Bronchial epithelial cell (primary cell): ENCODE measurements around the gene KLK3. TPM values are rescaled to one million over a fixed set of nuclear protein-coding genes. Genes with fewer than 3 reads are reported as not detected.
"Not testable (repeated sequence)": the region's sequence is repeated elsewhere in the genome, so short reads cannot be mapped to it uniquely, and the experiment has no call there.

Experiments
- DNase-seq: peaks from one replicate; pipeline ENCODE4 v3.0.0-alpha.2; 2010; ENCODE audit warnings: low read depth
- FAIRE-seq: peaks from 2 replicates; lab custom pipeline; 2011; peaks lifted over from hg19 to GRCh38; lab: Jason Lieb, UNC
- H3K27me3 ChIP-seq: 2 replicates; pipeline ENCODE4 v1.5.1; 2011; ENCODE audit warnings: low read length; ENCODE audit not compliant: control insufficient read depth, insufficient read depth
- H3K36me3 ChIP-seq: 2 replicates; pipeline ENCODE4 v1.5.1; 2011; ENCODE audit warnings: low read length; ENCODE audit not compliant: control insufficient read depth, insufficient read depth
- H3K4me3 ChIP-seq: 2 replicates; pipeline ENCODE4 v1.5.1; 2011; ENCODE audit warnings: mild to moderate bottlenecking, low read depth, low read length, control low read depth
- CTCF ChIP-seq: IDR thresholded peaks from 2 replicates; pipeline ENCODE4 v1.5.1; 2011; ENCODE audit warnings: mild to moderate bottlenecking, moderate library complexity, low read length, control low read depth, inconsistent platforms; ENCODE audit not compliant: insufficient read depth, severe bottlenecking
- total RNA-seq: library from RNA; depleted of rRNA; stranded (reverse); fragments of >200 nt; gene quantifications from 2 replicates; pipeline ENCODE4 v1.2.1, GENCODE V29; 2014

KLK3 gene
- not detected in 2 replicates for total RNA-seq

- DNase-seq = no peak
- no peak for FAIRE-seq
- TF ChIP-seq CTCF = no peak
- H3K36me3 ChIP-seq = no peaks in the 10 kb centered on the region
- no peaks in the 10 kb centered on the region for H3K27me3 ChIP-seq
- no peak within 1 kb of the TSS for H3K4me3 ChIP-seq
Observed at GRCh38 chr19:50854636-50855410, at the start of gene KLK3. Gene KLK3, plus strand, starts transcription at chr19:50854915. Its CDS starts 41 bp downstream, at chr19:50854956.

GRCh38 chr19:50808856-50809255 is 45.9 kb upstream of the KLK3 start:
- no peak for TF ChIP-seq CTCF
- Histone ChIP-seq H3K27me3 (no peaks in the 10 kb centered on the region), H3K4me3 (no peak overlapping the region), H3K36me3 (no peaks in the 10 kb centered on the region)
- no peak for DNase-seq
- no peak for FAIRE-seq

- DNase-seq, H3K4me3 ChIP-seq, H3K27me3 ChIP-seq, FAIRE-seq, H3K36me3 ChIP-seq: not testable (repeated sequence)
Observed at GRCh38 chr19:50811622-50812238, 43.0 kb upstream of the KLK3 start.

GRCh38 chr19:50812474-50812873 is 42.2 kb upstream of the KLK3 start:
- no peak for FAIRE-seq
- TF ChIP-seq CTCF = no peak
- H3K27me3 ChIP-seq = no peaks in the 10 kb centered on the region
- H3K36me3 ChIP-seq = no peaks in the 10 kb centered on the region
- H3K4me3 ChIP-seq = no peak overlapping the region
- no peak for DNase-seq

- no peak for FAIRE-seq
- no peaks in the 10 kb centered on the region for H3K36me3 ChIP-seq
- no peak for TF ChIP-seq CTCF
- no peak for DNase-seq
- H3K27me3 ChIP-seq = peaks cover 3% of the 10 kb centered on the region
- no peak overlapping the region for H3K4me3 ChIP-seq
Observed at GRCh38 chr19:50814883-50815282, 39.8 kb upstream of the KLK3 start.

- TF ChIP-seq CTCF = no peak
- Histone ChIP-seq H3K27me3 (peaks cover 3% of the 10 kb centered on the region), H3K36me3 (no peaks in the 10 kb centered on the region), H3K4me3 (no peak overlapping the region)
- no peak for DNase-seq
- FAIRE-seq = no peak
Observed at GRCh38 chr19:50815439-50815838, 39.3 kb upstream of the KLK3 start.
